Lung (tissue), 12 donors: ENCODE results near the gene MYO18A. TPM values are rescaled to one million over a fixed set of nuclear protein-coding genes. Genes with fewer than 3 reads are reported as not detected.

Experiments used
- ATAC-seq: fragments of 200-7000 bp; cut with Tn5 transposase; one replicate; pipeline ENCODE4 v1.9.1; 2020; ENCODE audit warnings: moderate number of reproducible peaks; ENCODE audit not compliant: insufficient read depth, low FRiP score
- DNase-seq, 3 donors: peaks; one replicate each; pipeline ENCODE4 v3.0.0-alpha.2; 2013 to 2017
- H3K27ac ChIP-seq, 2 donors: one replicate each; pipeline ENCODE4 v1.5.1; 2013; ENCODE audit warnings: mild to moderate bottlenecking in 2 of 2, moderate library complexity in 2 of 2, control low read depth in 1 of 2, inconsistent platforms in 1 of 2, low read depth in 1 of 2, low read length in 1 of 2
- H3K27me3 ChIP-seq, 3 donors: one replicate each; pipeline ENCODE4 v1.5.1; 2013; ENCODE audit warnings: low read length in 2 of 3; ENCODE audit not compliant: control insufficient read depth in 3 of 3, insufficient read depth in 3 of 3
- H3K36me3 ChIP-seq, 4 donors: one replicate each; pipeline ENCODE4 v1.5.1; 2013; ENCODE audit warnings: low read length in 4 of 4, mild to moderate bottlenecking in 1 of 4, moderate library complexity in 1 of 4; ENCODE audit not compliant: control insufficient read depth in 4 of 4, insufficient read depth in 4 of 4
- H3K4me1 ChIP-seq, 5 donors: one replicate each; pipeline ENCODE4 v1.5.1; 2013; ENCODE audit warnings: low read length in 5 of 5, mild to moderate bottlenecking in 2 of 5, moderate library complexity in 1 of 5; ENCODE audit not compliant: control insufficient read depth in 5 of 5, insufficient read depth in 5 of 5
- H3K4me3 ChIP-seq: one replicate; pipeline ENCODE4 v1.5.1; 2013; ENCODE audit warnings: mild to moderate bottlenecking, control low read depth, moderate library complexity
- H3K9ac ChIP-seq, 2 donors: one replicate each; pipeline ENCODE4 v1.5.1; 2013; ENCODE audit warnings: low read length in 2 of 2, control low read depth in 1 of 2; ENCODE audit not compliant: insufficient read depth in 1 of 2
- H3K9me3 ChIP-seq, 4 donors: one replicate each; pipeline ENCODE4 v1.5.1; 2013; ENCODE audit warnings: low read length in 3 of 4, mild to moderate bottlenecking in 1 of 4, moderate library complexity in 1 of 4; ENCODE audit not compliant: control insufficient read depth in 4 of 4, insufficient read depth in 3 of 4
- CTCF ChIP-seq: IDR thresholded peaks from 2 replicates; pipeline ENCODE4 v1.5.1; 2012; ENCODE audit warnings: mild to moderate bottlenecking; ENCODE audit errors: control extremely low read depth, extremely low read depth
- WGBS, 2 donors: extraction: QIAGEN DNeasy Blood & Tissue Kit; methylation state at CpG; one replicate each; pipeline ENCODE4 v1.1.7; 2013; 5-methylcytosine and 5-hydroxymethylcytosine counted together
- polyA plus RNA-seq, 2 donors: library from polyadenylated mRNA; stranded (reverse); fragments of 200-250 nt; gene quantifications; one replicate each; pipeline ENCODE4 v1.2.1, GENCODE V29; 2013
- total RNA-seq, 2 donors: library from RNA; depleted of rRNA in 1 of 2; stranded (reverse); fragments of >200 nt in 1 of 2; gene quantifications; one replicate each; pipeline ENCODE4 v1.2.1, GENCODE V29; 2014 to 2021
- donor health status: control.
- donor health status: control.
- donor health status: Bipolar disorder and iron deficiency.
- donor health status: healthy.
- donor health status: DM: yes; HTN: yes; CAD: no.

MYO18A gene
- total and polyA plus RNA-seq, 4 donors: 19.0 to 65.2 (median 49.3) TPM

- ATAC-seq: no peak
- Histone ChIP-seq H3K4me1 (peaks cover 0 to 46% (median 26%) of the 10 kb centered on the region in 5 donors), H3K9ac (no peak overlapping the region), H3K27ac (no peak overlapping the region), H3K27me3 (no peaks in the 10 kb centered on the region), H3K4me3 (no peak overlapping the region), H3K36me3 (peaks cover 5 to 14% (median 9%) of the 10 kb centered on the region in 4 donors), H3K9me3 (no peaks in the 10 kb centered on the region)
- 96% methylated on average over 11 of the region's 11 CpGs for WGBS, 2 donors
- no peak for TF ChIP-seq CTCF
- no peak for DNase-seq
Observed at GRCh38 chr17:29162082-29162908, 17.9 kb downstream of the MYO18A start.

- Histone ChIP-seq H3K4me3 (no peak overlapping the region), H3K27ac (no peak overlapping the region), H3K9me3 (no peaks in the 10 kb centered on the region), H3K4me1 (peaks cover 7 to 66% (median 39%) of the 10 kb centered on the region in 5 donors), H3K27me3 (no peaks in the 10 kb centered on the region), H3K36me3 (peaks cover 0 to 1% (median under 1%) of the 10 kb centered on the region in 4 donors), H3K9ac (no peak overlapping the region)
- TF ChIP-seq CTCF: no peak
- ATAC-seq (no peak), DNase-seq (no peak)
- WGBS, 2 donors: 38 to 72% methylated on average over 2 of the region's 2 CpGs
Observed at GRCh38 chr17:29160253-29160652, 19.9 kb downstream of the MYO18A start.

GRCh38 chr17:29159306-29159860, 20.8 kb downstream of the MYO18A start:
- ATAC-seq (no peak), DNase-seq (no peak)
- H3K27me3 ChIP-seq: no peaks in the 10 kb centered on the region
- H3K4me1 ChIP-seq: peaks cover 7 to 75% (median 48%) of the 10 kb centered on the region in 5 donors
- H3K4me3 ChIP-seq: no peak overlapping the region
- H3K9ac ChIP-seq: no peak overlapping the region
- WGBS, 2 donors: 54 to 72% methylated on average over 3 of the region's 3 CpGs
- TF ChIP-seq CTCF: no peak
- H3K27ac ChIP-seq: peak overlapping the region in 1 of 2 donors; percentile 70
- H3K9me3 ChIP-seq: no peaks in the 10 kb centered on the region
- H3K36me3 ChIP-seq: no peaks in the 10 kb centered on the region
